NCI-H345 treated with DMSO at 0.1 percent for 48 hours (cell line): ENCODE measurements around the gene TNFAIP8L3.
"Not testable (repeated sequence)": the region's sequence is repeated elsewhere in the genome, so short reads cannot be mapped to it uniquely, and the experiment has no call there.

Experiments used
- DNase-seq: peaks from one replicate; lab custom pipeline; 2025; ENCODE audit not compliant: unreplicated experiment; lab: John Stamatoyannopoulos, UW

Gene TNFAIP8L3

GRCh38 chr15:51094606-51095569 lies at the start of gene TNFAIP8L3:
TNFAIP8L3 (minus strand) TSS chr15:51094906; CDS start chr15:51094595, 311 bp downstream.
- no peak for DNase-seq

- DNase-seq, result no peak
These were observed 49.4 kb upstream of the TNFAIP8L3 start for GRCh38 chr15:51144021-51144532.

- not testable (repeated sequence) for DNase-seq
These were observed 45.6 kb upstream of the TNFAIP8L3 start for GRCh38 chr15:51140347-51140746.

GRCh38 chr15:51139091-51139490 lies 44.4 kb upstream of the TNFAIP8L3 start:
- no peak for DNase-seq

- no peak for DNase-seq
These were observed 43.2 kb upstream of the TNFAIP8L3 start for GRCh38 chr15:51137880-51138430.

GRCh38 chr15:51137024-51137423 lies 42.3 kb upstream of the TNFAIP8L3 start:
- DNase-seq, result no peak

GRCh38 chr15:51135276-51135675 lies 40.6 kb upstream of the TNFAIP8L3 start:
- no peak for DNase-seq

- no peak for DNase-seq
These were observed 39.9 kb upstream of the TNFAIP8L3 start for GRCh38 chr15:51134416-51135199.

GRCh38 chr15:51133140-51133765 lies 38.5 kb upstream of the TNFAIP8L3 start:
- no peak for DNase-seq

GRCh38 chr15:51132384-51133139 lies 37.9 kb upstream of the TNFAIP8L3 start:
- DNase-seq, result no peak

- DNase-seq, result no peak
These were observed 37.0 kb upstream of the TNFAIP8L3 start for GRCh38 chr15:51131596-51132290.

- DNase-seq, result no peak
These were observed 35.6 kb upstream of the TNFAIP8L3 start for GRCh38 chr15:51130344-51130743.

GRCh38 chr15:51129535-51130188 lies 35.0 kb upstream of the TNFAIP8L3 start:
- DNase-seq, result peak; percentile 1

- DNase-seq, result no peak
These were observed 34.0 kb upstream of the TNFAIP8L3 start for GRCh38 chr15:51128701-51129100.

GRCh38 chr15:51126842-51127241 lies 32.1 kb upstream of the TNFAIP8L3 start:
- DNase-seq, result no peak

GRCh38 chr15:51123002-51123401 lies 28.3 kb upstream of the TNFAIP8L3 start:
- not testable (repeated sequence) for DNase-seq

- DNase-seq, result no peak
These were observed 27.0 kb upstream of the TNFAIP8L3 start for GRCh38 chr15:51121631-51122225.

GRCh38 chr15:51121118-51121517 lies 26.4 kb upstream of the TNFAIP8L3 start:
- DNase-seq, result no peak

GRCh38 chr15:51119120-51119519 lies 24.4 kb upstream of the TNFAIP8L3 start:
- no peak for DNase-seq
